ENCODE measurements around the gene ERAL1. TPM values are rescaled to one million over a fixed set of nuclear protein-coding genes. Genes with fewer than 3 reads are reported as not detected.
"Not testable (repeated sequence)": the region's sequence is repeated elsewhere in the genome, so short reads cannot be mapped to it uniquely, and the experiment has no call there.

The ERAL1 gene
- total RNA-seq, 4 donors from 2014 or later: 19.0 to 67.6 (median 32.3) TPM

- TF ChIP-seq POLR2A (IDR thresholded peaks at IDR 0.05) (no peak), CTCF (IDR thresholded peaks at IDR 0.05) (no peak)
- intact Hi-C loops (cut with DNase I; ENCODE audit: low total_unique reads): no loop called here
- Histone ChIP-seq H3K4me1 (no peaks in the 10 kb centered on the region), H3K27me3 (no peaks in the 10 kb centered on the region), H3K9me3 (no peaks in the 10 kb centered on the region), H3K36me3 (no peaks in the 10 kb centered on the region), H3K27ac (no peak overlapping the region), H3K4me3 (no peak overlapping the region)
- DNase-seq: no peak
Measured at GRCh38 chr17:28888832-28889231, 34.0 kb downstream of the ERAL1 start.

- H3K4me1 ChIP-seq: no peaks in the 10 kb centered on the region
- no peaks in the 10 kb centered on the region for H3K9me3 ChIP-seq
- H3K27ac ChIP-seq: no peak overlapping the region
- no peak for DNase-seq
- H3K27me3 ChIP-seq: no peaks in the 10 kb centered on the region
- H3K4me3 ChIP-seq: no peak overlapping the region
- no peak for TF ChIP-seq POLR2A (IDR thresholded peaks at IDR 0.05)
- no peak for TF ChIP-seq CTCF (IDR thresholded peaks at IDR 0.05)
- H3K36me3 ChIP-seq: no peaks in the 10 kb centered on the region
- intact Hi-C loops (cut with DNase I; ENCODE audit: low total_unique reads): loop anchor here (10.0 kb wide), 1 partner anchor 125 kb away; no protein-coding TSS in a partner anchor
Measured at GRCh38 chr17:28889996-28890395, 35.2 kb downstream of the ERAL1 start.

DNA sequence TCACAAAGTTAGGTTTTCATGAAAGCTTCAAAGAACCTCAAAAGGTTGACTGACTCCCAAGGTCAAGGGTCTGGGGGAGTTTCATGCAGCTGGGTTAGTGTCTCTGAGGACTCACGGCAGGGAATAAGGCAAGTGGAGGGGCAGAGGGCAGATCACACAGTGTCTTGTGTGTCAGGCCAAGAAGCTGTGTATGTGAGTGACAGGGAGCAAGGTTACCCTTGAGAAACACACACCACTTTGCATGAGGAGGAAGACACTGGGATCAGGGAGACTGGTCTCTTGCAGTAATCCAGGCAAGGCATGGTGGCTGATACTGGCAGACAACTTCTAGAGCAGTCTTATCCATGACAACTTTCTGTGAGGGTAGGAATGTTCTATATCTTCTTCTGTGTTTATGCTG lies 36.4 kb downstream of the ERAL1 start:
- no peak overlapping the region for H3K4me3 ChIP-seq
- peak overlapping the region in 1 of 2 donors; percentile 1 for H3K27ac ChIP-seq
- no peaks in the 10 kb centered on the region for H3K27me3 ChIP-seq
- H3K4me1 ChIP-seq: no peaks in the 10 kb centered on the region
- DNase-seq: no peak
- H3K36me3 ChIP-seq: no peaks in the 10 kb centered on the region
- H3K9me3 ChIP-seq: no peaks in the 10 kb centered on the region
- intact Hi-C loops (cut with DNase I; ENCODE audit: low total_unique reads): loop anchor here (10.0 kb wide), 1 partner anchor 126 kb away; no protein-coding TSS in a partner anchor
- TF ChIP-seq POLR2A (IDR thresholded peaks at IDR 0.05): no peak
- no peak for TF ChIP-seq CTCF (IDR thresholded peaks at IDR 0.05)

DNA sequence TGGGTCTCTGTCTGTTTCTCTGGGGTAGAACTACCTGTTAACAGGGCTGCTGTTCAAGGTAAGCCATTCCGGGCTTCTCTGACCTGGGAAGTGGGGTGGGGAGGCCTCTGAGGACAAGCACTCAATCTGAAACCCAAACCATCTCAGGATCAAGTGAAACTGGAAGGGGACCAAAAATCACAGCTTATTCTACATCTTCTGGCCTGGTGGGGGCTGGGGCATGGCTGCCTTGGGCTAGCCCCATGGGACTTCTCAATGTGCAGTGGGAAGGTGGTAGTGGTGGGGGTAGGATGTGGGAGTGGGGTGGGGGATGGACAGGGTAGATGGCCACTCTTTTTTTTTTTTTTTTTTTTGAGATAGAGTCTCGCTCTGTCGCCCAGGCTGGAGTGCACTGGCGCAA lies 37.2 kb downstream of the ERAL1 start:
- Histone ChIP-seq H3K36me3 (no peaks in the 10 kb centered on the region), H3K9me3 (no peaks in the 10 kb centered on the region), H3K4me3 (no peak overlapping the region), H3K27me3 (no peaks in the 10 kb centered on the region), H3K27ac (no peak overlapping the region), H3K4me1 (peaks cover 0 to 4% of the 10 kb centered on the region in 2 donors)
- no peak for TF ChIP-seq POLR2A (IDR thresholded peaks at IDR 0.05)
- no peak for TF ChIP-seq CTCF (IDR thresholded peaks at IDR 0.05)
- intact Hi-C loops (cut with DNase I; ENCODE audit: low total_unique reads): loop anchor here (10.0 kb wide), 1 partner anchor 127 kb away; no protein-coding TSS in a partner anchor
- no peak for DNase-seq

DNA sequence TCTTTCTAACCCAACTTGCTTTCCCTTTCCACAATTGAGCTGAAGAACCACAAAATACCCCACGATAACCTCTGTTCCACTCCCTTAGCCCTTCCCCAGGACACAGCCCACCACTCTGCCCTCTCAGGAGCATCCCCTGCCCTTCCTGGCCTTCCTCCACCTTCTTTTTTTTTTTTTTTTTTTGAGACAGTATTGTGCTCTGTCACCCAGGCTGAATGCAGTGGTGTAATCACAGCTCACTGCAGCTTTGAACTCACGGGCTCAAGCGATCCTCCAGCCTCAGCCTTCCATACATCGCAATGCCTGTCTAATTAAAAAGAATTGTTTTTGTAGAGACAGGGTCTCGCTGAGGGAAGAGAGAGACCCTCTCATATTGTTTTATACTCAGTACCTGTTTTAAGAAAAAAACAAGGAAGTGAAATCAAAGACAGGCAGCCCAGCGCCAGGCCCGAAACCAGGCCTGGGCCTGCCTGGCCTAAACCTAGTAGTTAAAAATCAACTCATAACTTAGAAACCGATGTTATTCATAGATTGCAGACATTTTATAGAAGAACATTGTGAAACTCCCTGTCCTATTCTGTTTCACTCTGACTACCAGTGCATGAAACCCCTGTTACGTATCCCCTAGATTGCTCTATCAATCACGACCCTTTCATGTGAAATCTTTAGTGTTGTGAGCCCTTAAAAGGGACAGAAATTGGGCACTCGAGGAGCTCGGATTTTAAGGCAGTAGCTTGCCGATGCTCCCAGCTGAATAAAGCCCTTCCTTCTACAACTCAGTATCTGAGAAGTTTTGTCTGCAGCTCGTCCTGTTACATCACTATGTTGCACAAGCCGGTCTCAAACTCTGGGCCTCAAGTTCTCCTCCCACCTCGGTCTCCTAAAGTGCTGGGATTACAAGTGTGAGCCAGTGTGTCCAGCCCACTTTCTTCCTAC lies 38.7 kb downstream of the ERAL1 start:
- Histone ChIP-seq H3K4me1 (peaks cover 0 to 12% of the 10 kb centered on the region in 2 donors), H3K27ac (peak overlapping the region; percentile 2 to 60)
- intact Hi-C loops (cut with DNase I; ENCODE audit: low total_unique reads): loop anchor here (10.0 kb wide), 1 partner anchor 129 kb away; no protein-coding TSS in a partner anchor
- H3K9me3 ChIP-seq, DNase-seq, H3K27me3 ChIP-seq, H3K4me3 ChIP-seq, H3K36me3 ChIP-seq: not testable (repeated sequence)
